ENCODE measurements around the gene SCAMP1.
"Not testable (repeated sequence)": the region's sequence is repeated elsewhere in the genome, so short reads cannot be mapped to it uniquely, and the experiment has no call there.

The SCAMP1 gene

GRCh38 chr5:78359831-78360673 lies at the start of gene SCAMP1:
SCAMP1 (plus strand) TSS chr5:78360617; CDS start chr5:78360672, 55 bp downstream.
- DNase-seq: peak; percentile 93

GRCh38 chr5:78317515-78317914 lies 42.9 kb upstream of the SCAMP1 start:
- no peak for DNase-seq

GRCh38 chr5:78318337-78318736 lies 42.1 kb upstream of the SCAMP1 start:
- no peak for DNase-seq

GRCh38 chr5:78320401-78320800 lies 40.0 kb upstream of the SCAMP1 start:
- DNase-seq: no peak

GRCh38 chr5:78323241-78323640 lies 37.2 kb upstream of the SCAMP1 start:
- no peak for DNase-seq

GRCh38 chr5:78326930-78327329 lies 33.5 kb upstream of the SCAMP1 start:
- DNase-seq: no peak

GRCh38 chr5:78327761-78328510 lies 32.5 kb upstream of the SCAMP1 start:
- no peak for DNase-seq

- no peak for DNase-seq
These were observed 31.7 kb upstream of the SCAMP1 start for GRCh38 chr5:78328585-78329173.

- DNase-seq: no peak
These were observed 28.8 kb upstream of the SCAMP1 start for GRCh38 chr5:78331523-78332080.

GRCh38 chr5:78334811-78335210 lies 25.6 kb upstream of the SCAMP1 start:
- DNase-seq: no peak

- no peak for DNase-seq
These were observed 24.4 kb upstream of the SCAMP1 start for GRCh38 chr5:78335976-78336375.

GRCh38 chr5:78336698-78337097 lies 23.7 kb upstream of the SCAMP1 start:
- no peak for DNase-seq

- DNase-seq: no peak
These were observed 20.6 kb upstream of the SCAMP1 start for GRCh38 chr5:78339617-78340436.

- no peak for DNase-seq
These were observed 19.0 kb upstream of the SCAMP1 start for GRCh38 chr5:78341440-78341839.

- DNase-seq: no peak
These were observed 14.9 kb upstream of the SCAMP1 start for GRCh38 chr5:78345485-78345884.

GRCh38 chr5:78353520-78353919 lies 6.9 kb upstream of the SCAMP1 start:
- no peak for DNase-seq

- DNase-seq: no peak
These were observed 6.2 kb upstream of the SCAMP1 start for GRCh38 chr5:78354066-78354670.

- no peak for DNase-seq
These were observed 4.9 kb upstream of the SCAMP1 start for GRCh38 chr5:78355561-78355960.

- not testable (repeated sequence) for DNase-seq
These were observed 974 bp upstream of the SCAMP1 start for GRCh38 chr5:78359455-78359830.

- no peak for DNase-seq
These were observed 182 bp downstream of the SCAMP1 start for GRCh38 chr5:78360674-78360923.

- peak; percentile 65 for DNase-seq
These were observed 660 bp downstream of the SCAMP1 start for GRCh38 chr5:78360924-78361630.

GRCh38 chr5:78361631-78361993 lies 1.2 kb downstream of the SCAMP1 start:
- DNase-seq: no peak
